GM21423 (cell line): ENCODE measurements around the gene LRP10.
"Not testable (repeated sequence)": the region's sequence is repeated elsewhere in the genome, so short reads cannot be mapped to it uniquely, and the experiment has no call there.

Experiments
- ATAC-seq: cut with Tn5 transposase; IDR thresholded peaks from one replicate; pipeline ENCODE4 v1.9.1; 2021; ENCODE audit warnings: mild to moderate bottlenecking, moderate library complexity; ENCODE audit not compliant: unreplicated experiment

The LRP10 gene, protein sequence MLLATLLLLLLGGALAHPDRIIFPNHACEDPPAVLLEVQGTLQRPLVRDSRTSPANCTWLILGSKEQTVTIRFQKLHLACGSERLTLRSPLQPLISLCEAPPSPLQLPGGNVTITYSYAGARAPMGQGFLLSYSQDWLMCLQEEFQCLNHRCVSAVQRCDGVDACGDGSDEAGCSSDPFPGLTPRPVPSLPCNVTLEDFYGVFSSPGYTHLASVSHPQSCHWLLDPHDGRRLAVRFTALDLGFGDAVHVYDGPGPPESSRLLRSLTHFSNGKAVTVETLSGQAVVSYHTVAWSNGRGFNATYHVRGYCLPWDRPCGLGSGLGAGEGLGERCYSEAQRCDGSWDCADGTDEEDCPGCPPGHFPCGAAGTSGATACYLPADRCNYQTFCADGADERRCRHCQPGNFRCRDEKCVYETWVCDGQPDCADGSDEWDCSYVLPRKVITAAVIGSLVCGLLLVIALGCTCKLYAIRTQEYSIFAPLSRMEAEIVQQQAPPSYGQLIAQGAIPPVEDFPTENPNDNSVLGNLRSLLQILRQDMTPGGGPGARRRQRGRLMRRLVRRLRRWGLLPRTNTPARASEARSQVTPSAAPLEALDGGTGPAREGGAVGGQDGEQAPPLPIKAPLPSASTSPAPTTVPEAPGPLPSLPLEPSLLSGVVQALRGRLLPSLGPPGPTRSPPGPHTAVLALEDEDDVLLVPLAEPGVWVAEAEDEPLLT

DNA sequence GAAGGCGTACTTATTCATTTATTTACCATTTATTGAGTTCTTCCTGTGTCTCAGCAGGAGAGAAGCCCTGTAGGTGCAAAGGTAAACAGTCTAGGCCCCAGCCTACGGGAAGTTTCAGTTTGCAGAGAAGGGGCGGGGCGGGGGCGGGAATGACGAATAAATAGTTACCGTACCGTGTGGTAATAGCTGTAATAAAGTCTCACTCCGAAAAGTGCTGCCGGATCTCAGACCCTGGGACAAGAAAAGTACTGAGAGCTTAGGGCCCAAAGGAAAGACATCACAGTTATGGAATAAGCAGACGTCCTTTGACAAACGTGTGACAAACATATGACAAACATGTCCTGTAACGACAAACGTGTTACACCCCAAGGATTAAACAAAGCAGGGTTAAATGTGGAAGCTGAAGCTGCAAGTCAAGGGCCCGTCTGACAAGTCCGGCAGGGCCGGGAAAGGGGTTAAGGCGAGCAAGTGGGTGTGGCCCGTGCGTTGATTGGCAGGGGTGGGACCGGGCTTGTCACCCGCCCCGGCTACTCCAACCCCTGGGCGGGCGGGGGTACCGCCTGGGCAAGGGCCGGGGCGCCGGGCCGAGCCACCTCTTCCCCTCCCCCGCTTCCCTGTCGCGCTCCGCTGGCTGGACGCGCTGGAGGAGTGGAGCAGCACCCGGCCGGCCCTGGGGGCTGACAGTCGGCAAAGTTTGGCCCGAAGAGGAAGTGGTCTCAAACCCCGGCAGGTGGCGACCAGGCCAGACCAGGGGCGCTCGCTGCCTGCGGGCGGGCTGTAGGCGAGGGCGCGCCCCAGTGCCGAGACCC lies at the start of gene LRP10:
Gene LRP10, plus strand, starts transcription at position 517 of the 809 bp plus-strand sequence. CDS start 564 bp downstream, outside the sequence.
- ATAC-seq: peak; percentile 73

DNA sequence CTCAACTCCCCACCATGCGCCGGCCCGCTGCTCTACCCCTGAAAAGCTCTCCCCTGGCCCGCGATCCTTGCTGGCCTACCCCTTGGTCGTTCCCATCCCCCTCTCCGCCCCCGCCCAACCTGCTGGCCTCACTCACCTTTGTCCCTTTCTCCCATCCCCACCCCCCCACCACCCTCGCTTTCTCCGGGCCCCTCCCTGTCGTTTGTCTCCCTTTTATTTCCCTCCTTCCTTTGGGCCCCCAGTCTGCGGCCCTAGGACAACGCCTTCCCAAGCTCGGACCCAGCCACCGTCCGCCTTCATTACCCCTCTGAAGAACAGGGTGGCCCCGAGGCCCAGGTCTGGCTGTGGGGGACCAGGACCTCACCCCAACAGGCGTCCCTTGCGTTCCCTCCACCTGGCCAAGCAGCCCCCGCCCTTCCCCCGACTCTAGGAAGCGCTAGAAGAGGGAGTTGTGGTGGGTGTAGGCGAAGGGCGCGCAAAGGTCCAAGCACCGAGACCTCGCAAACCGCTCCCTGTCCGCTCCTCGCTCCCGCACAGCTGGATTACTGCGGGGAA lies 49.4 kb upstream of the LRP10 start:
- ATAC-seq: no peak

DNA sequence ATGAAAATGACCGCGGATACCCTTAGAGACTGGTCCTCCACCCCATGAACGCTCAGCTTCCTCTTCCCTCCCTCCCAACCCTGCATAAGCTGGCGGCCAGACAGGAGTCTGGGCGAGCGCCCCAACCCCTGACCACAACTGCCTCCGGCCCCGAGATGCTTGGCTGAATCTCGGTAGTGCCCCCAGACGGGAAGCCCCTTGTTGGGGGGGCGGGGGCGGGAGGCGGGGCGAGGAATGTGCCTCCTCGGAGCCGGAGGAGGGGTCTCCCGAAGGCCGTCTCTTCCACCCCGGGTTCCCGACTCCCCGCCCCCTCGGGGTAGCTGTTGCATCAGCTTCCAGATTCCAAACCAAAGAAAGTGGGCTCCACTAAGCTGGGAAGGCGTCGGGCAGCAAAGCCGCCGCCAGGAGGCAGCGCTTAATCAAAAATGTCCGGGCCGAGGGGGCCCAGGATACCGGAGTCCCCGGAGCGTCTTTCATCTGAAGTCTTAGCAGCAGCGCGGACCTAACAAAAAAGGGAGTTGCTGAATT lies 48.9 kb upstream of the LRP10 start:
- peak; percentile 40 for ATAC-seq

DNA sequence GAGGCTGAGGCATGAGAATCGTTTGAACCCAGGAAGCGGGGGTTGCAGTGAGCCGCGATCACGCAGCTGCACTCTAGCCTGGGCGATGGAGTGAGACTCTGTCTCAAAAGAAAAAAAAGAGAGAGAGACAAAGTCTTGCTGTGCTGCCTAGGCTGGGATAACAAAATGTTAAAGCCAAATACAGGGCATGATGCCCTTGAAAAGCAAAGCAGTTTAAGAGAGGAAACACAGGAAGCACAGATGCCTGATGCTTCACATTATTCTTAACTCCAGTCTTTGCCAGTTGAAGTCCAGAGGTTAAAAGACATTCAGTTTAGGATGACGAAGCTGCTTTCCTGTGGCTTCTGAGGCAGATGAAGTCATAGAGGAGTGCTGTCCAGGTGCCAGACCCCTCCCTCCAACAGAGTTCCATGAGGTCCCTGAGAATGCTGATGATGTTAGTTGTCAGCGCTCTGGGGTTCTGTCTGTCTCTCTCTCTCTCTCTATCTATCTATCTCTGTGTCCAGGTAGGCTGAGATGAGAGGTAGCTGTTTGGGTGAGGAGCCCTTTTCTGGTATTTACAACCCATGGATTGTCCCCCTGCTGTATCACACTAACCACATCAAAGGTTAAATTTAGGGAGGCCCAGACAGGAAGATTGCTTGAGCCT lies 46.7 kb upstream of the LRP10 start:
- ATAC-seq: no peak

DNA sequence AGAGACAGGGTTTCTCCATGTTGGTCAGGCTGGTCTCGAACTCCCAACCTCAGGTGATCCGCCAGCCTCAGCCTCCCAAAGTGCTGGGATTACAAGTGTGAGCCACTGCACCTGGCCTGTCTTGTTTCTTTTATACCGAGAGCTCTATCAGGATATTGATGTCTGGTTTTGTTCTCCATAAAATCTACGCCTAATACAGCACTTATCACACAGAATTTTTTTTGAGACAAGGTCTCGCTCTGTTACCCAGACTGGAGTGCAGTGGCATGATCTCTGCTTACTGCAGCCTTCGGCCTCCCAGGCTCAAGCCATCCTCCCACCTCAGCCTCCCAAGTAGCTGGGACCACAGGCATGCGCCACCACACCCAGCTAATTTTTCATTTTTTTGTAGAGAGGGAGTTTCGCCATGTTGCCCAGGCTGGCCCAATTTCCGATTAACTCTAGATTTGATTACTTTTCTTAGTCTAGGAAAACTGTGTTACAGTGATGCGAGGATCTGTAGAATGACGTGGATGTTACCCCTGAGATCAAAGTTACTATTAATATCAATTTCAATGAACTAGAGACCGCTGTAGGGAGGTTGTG lies 42.4 kb upstream of the LRP10 start:
- ATAC-seq: not testable (repeated sequence)

DNA sequence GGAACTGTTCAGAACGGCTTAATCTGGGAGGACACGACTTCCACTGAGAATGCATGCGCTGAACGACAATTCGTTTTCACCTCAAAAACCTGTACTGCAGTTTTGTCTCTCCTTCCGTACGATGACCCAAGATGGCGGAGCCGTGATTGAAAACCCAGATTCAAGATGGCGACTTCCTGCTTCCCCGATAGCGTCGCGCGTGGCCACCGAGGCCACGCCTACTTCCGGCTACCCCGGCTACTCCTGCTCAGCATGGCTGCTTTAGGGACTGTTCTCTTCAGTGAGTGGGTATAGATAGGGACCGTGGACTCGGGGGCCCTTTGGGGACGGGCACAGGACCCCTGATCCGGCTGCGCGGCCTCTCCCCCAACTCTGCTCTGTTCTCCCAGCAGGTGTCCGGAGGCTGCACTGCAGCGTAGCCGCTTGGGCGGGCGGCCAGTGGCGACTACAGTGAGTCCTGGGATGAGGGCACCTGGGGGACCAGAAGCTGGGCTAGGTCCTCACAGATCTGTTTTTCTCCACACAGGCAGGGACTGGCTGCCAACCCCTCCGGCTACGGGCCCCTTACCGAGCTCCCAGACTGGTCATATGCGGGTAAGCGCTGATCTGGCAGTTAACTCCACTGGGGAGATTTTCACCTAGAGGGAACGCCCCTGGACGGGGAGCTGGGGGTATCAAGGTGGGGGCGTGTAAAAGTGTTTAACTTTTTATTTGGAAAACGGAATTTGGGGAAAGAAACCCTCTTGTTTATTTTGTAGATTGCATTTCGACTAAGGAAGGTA lies 41.7 kb upstream of the LRP10 start, which contains the start of gene MRPL52:
Gene MRPL52, plus strand, starts transcription at position 227 of the 782 bp plus-strand sequence. Its CDS starts 26 bp downstream, at position 253.
- peak; percentile 86 for ATAC-seq

DNA sequence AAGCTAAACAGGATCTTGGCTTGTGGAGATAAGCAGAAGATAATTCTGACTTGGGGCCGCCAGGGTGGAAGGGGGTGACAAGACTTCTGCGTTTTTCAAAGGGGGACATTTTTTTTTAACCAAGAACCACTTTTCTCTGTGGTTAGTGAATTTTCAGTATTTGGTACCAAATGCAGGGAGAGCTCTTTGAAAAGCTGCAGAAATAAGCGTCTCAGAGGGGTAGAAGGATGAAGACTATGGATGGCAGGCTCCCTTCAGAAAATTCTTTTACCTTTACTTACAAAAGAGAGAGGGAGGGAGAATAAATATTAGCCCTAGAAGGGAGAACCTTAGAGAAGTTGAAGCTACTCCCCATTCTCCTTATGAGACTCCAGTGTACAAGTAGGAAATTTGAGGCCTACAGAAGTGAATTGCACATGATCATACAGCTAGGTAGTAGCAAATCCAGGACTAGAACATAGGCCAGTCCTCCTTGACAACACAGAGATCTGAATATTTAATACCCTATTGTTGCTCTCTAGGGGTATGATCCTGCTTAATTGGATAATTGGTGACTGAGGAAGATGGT lies 41.0 kb upstream of the LRP10 start:
- no peak for ATAC-seq

DNA sequence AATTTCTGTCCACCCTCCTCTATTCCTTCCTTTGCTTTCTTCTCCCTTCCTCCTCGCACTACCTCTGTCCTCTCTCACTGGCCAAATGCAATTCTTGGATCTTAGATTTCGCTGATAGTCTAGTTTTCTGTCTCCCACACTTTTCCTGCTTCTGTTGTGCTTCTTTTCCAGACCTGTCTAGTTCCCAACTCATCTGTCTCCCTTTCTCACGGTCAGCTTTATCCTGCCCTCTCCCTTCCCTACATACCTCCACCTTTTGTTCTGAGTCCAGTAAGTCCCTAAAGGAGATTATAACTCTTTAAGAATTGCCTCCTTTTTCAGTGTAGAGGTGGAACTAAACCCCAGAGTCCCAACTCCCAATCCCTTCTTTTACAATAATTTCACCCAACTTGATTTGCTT lies 36.0 kb upstream of the LRP10 start:
- ATAC-seq: no peak

DNA sequence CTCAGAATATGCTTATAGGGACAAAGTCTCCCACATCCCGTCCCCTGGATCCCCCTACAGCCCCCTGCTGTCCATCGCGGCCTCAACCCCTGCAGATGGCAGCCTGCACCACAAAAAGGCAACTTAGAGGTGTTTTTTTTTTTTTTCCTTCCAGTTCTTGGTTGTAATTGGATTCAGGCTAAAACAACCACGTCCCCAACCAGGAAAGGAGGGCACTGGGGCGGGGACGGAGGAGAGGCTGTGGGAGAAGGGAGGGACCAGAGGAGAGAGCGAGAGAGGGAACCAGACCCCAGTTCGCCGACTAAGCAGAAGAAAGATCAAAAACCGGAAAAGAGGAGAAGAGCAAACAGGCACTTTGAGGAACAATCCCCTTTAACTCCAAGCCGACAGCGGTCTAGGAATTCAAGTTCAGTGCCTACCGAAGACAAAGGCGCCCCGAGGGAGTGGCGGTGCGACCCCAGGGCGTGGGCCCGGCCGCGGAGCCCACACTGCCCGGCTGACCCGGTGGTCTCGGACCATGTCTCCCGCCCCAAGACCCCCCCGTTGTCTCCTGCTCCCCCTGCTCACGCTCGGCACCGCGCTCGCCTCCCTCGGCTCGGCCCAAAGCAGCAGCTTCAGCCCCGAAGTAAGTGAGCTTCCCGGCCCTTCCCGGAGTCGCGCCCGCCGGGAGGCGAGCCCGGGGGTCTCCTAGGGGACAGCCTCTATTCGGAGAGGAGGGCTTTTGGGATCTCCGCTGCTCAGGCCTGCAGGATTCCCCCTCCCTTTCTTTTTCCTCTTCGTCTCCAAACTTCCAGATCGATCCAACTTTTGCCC lies 35.0 kb upstream of the LRP10 start, which contains the start of gene MMP14:
Gene MMP14, plus strand, starts transcription at position 285 of the 813 bp plus-strand sequence. Its CDS starts 233 bp downstream, at position 518.
- ATAC-seq: no peak

DNA sequence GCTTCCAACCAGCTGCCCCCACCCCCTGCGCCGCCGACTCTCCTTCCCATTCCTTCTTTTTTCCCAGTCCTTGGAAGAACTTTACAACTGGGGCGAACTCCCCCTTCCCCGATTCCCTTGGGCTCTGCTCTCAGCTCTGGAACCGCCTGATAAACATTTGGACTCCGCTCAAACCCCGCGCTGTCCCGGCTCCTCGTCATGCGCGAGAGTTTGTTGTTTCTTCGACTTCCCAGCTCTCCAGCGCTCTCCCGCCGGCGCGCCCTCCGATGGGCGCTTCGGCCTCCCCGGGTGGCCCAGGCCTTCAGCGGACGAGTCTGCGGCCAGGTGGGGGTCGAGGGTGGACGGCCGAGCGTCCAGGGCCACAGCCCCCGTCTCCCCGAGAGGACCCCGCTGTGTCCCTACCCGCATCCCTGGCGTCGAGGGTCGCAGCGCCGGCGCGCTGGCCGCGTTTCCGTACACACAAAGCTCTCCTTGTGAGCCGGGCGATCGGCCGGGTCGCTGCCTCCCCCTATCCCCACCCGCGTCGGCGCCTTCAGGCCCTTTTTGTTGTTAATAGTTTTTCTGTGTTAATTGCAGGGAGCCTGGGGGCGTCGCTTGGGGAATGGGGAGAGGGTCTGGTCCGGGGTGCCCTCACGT lies 34.3 kb upstream of the LRP10 start:
- ATAC-seq: no peak

DNA sequence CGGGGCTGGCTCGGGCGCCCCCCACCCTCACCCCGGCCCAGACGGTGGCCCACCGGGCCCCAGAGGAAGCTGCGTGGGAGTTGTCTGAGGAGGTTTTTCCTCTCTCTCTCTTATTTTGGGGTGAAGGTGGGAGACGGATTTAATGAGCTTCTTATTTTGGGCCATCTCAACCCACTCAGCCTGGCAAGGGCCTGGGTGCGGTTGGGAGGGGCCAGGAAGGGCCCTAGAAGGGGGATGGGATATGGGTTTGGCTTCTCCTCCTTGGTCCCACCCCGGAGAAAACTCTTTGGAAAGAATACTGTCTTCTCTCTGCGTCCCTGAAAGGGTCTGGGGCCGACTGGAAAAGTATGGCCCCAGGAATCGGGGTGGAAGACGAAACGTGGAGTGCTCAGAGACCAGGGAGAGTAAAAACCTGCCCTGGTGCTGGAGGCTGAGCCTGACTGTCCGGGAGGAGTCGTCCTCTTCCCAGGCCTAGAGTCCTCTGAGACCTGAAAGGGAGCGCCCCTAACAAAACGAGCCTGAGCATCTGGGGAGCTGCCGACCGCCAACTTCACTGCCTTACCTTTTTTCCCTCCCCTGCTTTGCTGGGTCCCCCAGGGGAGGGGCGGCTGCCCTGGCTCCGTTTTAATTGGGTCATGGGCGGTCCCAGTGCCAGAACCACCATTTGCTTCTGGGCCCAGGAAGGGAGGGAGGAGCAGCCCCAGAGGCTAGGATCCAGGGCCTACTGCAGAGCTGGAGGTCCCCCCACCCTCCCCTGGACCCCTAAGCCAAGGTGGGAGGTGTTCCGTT lies 33.6 kb upstream of the LRP10 start:
- no peak for ATAC-seq

DNA sequence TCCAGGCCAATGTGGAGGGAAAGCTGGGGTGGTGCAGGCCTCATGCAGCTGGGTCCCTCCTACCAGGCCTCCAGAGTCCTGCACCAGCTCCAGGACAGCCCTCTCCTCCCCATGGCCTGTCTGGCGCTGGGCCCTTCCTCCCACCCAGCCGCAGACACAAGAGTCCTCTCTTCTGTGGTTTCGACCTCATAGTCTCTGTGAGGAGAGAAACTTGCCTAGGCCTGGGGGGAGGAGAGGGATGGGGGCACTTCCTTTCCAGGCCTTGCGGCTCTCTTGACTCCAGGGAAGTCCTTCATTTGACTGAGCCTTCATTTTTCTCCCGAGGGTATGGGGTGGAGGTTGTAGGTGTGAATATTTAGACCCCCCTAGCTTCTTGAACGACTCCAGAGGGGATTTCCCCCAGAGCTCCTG lies 32.9 kb upstream of the LRP10 start:
- no peak for ATAC-seq

DNA sequence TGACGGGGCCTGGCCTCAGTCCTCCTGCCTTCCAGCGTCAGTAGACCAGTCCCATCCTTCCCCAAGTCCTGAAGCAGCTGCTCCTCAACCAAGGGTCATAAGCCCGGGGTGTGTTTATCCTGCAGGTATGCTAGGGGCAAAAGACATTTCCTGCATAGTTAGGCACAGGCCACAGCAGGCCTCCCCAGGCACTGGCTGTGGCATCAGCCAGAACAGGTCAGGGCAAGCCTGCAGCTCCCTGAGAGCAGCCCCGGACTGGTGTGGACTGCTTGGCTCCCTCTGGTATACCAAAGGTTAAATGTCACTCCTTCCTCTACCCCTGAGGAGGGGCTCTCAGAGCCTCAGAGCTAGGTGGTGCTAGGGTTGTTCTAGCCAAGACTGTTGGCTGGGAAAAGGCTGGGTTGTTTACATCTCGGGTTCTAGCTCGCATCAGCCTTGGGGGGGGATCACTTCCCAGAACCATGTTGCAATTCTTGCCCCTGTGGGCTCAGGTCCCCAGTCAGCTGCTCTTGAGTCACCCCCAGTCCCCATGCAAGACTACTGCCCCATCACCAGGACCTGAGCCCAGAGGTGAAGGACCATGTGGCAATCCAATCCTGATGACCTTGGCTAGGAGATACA lies 32.3 kb upstream of the LRP10 start:
- ATAC-seq: no peak

DNA sequence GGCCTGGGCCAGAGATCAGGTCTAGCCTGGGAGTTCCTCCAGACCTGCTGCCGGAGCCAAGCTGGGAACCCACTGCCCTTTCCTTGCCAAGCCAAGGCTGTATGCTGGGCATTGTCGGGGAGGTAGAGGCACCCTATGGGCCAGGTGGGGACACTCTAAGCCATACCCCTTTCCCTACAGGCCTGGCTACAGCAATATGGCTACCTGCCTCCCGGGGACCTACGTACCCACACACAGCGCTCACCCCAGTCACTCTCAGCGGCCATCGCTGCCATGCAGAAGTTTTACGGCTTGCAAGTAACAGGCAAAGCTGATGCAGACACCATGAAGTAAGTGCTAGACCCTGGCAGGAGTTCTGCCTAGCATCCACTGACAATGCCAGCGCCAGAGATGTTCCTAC lies 30.2 kb upstream of the LRP10 start:
- no peak for ATAC-seq

DNA sequence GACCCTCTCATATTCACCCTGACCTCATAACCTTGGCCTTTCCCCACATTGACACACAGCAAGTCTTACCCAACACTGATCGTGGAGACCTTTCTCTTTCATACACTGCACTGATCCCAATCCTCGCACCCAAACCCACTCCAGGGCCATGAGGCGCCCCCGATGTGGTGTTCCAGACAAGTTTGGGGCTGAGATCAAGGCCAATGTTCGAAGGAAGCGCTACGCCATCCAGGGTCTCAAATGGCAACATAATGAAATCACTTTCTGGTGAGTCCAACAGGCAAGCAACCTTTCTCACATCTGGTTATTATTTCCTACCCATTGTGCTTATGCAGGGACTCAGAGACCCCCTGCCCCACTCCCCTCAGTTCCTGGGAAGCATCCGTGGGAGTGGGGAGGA lies 29.8 kb upstream of the LRP10 start:
- ATAC-seq: no peak
